ENCODE results near the gene HLA-G.
"Not testable (repeated sequence)": the region's sequence is repeated elsewhere in the genome, so short reads cannot be mapped to it uniquely, and the experiment has no call there.

HLA-G gene

GRCh38 chr6:29827579-29828470 lies at the start of gene HLA-G:
HLA-G (plus strand) TSS chr6:29827825; CDS start chr6:29827845, 20 bp downstream.
- TF ChIP-seq POLR2A (IDR thresholded peaks at IDR 0.05; ENCODE audit: extremely low read depth, insufficient read length) (no peak), MYC (IDR thresholded peaks at IDR 0.05; ENCODE audit: low read depth, low read length) (no peak), MAX (IDR thresholded peaks at IDR 0.05; ENCODE audit: low read depth, low read length) (no peak), CTCF (IDR thresholded peaks at IDR 0.05; ENCODE audit: low read depth, low read length) (no peak)
- no peak for DNase-seq (ENCODE audit: low read depth)
- no peak within 1 kb of the TSS for H3K4me3 ChIP-seq (ENCODE audit: low read depth, low read length)

GRCh38 chr6:29780019-29780698 lies 47.5 kb upstream of the HLA-G start:
- H3K4me3 ChIP-seq (ENCODE audit: low read depth, low read length); DNase-seq (ENCODE audit: low read depth): not testable (repeated sequence)

- TF ChIP-seq POLR2A (IDR thresholded peaks at IDR 0.05; ENCODE audit: extremely low read depth, insufficient read length) (no peak), MAX (IDR thresholded peaks at IDR 0.05; ENCODE audit: low read depth, low read length) (no peak), CTCF (IDR thresholded peaks at IDR 0.05; ENCODE audit: low read depth, low read length) (no peak), MYC (IDR thresholded peaks at IDR 0.05; ENCODE audit: low read depth, low read length) (no peak)
- DNase-seq (ENCODE audit: low read depth): no peak
- no peak overlapping the region for H3K4me3 ChIP-seq (ENCODE audit: low read depth, low read length)
These were observed 38.4 kb upstream of the HLA-G start for GRCh38 chr6:29789176-29789575.

- H3K4me3 ChIP-seq (ENCODE audit: low read depth, low read length): no peak overlapping the region
- TF ChIP-seq MAX (IDR thresholded peaks at IDR 0.05; ENCODE audit: low read depth, low read length) (no peak), POLR2A (IDR thresholded peaks at IDR 0.05; ENCODE audit: extremely low read depth, insufficient read length) (no peak), CTCF (IDR thresholded peaks at IDR 0.05; ENCODE audit: low read depth, low read length) (no peak), MYC (IDR thresholded peaks at IDR 0.05; ENCODE audit: low read depth, low read length) (no peak)
- no peak for DNase-seq (ENCODE audit: low read depth)
These were observed 37.0 kb upstream of the HLA-G start for GRCh38 chr6:29790626-29791025.

- H3K4me3 ChIP-seq (ENCODE audit: low read depth, low read length): no peak overlapping the region
- DNase-seq (ENCODE audit: low read depth): no peak
These were observed 36.5 kb upstream of the HLA-G start for GRCh38 chr6:29791162-29791561.

More at GRCh38 chr6:29791162-29791561, 36.5 kb upstream of the HLA-G start:
- TF ChIP-seq MAX (IDR thresholded peaks at IDR 0.05; ENCODE audit: low read depth, low read length) (no peak), CTCF (IDR thresholded peaks at IDR 0.05; ENCODE audit: low read depth, low read length) (no peak), POLR2A (IDR thresholded peaks at IDR 0.05; ENCODE audit: extremely low read depth, insufficient read length) (no peak), MYC (IDR thresholded peaks at IDR 0.05; ENCODE audit: low read depth, low read length) (no peak)
